KMS-11 (cell line): ENCODE measurements around the gene SLC15A3.

ENCODE experiments used
- H2AFZ ChIP-seq: fragments of 200-600 bp; sonication (generic); 2 replicates; pipeline ENCODE4 v1.6.1; 2016; ENCODE audit warnings: antibody characterized with exemption, mixed run types, low read depth
- H3K27ac ChIP-seq: fragments of 200-600 bp; sonication (generic); 2 replicates; pipeline ENCODE4 v1.6.1; 2016; ENCODE audit warnings: mild to moderate bottlenecking, mixed run types
- H3K27me3 ChIP-seq: fragments of 200-600 bp; sonication (generic); 2 replicates; pipeline ENCODE4 v1.6.1; 2017; ENCODE audit warnings: mild to moderate bottlenecking, low read depth, mixed run types, moderate library complexity; ENCODE audit not compliant: insufficient read depth
- H3K36me3 ChIP-seq: fragments of 200-600 bp; sonication (generic); 2 replicates; pipeline ENCODE4 v1.6.1; 2017; ENCODE audit warnings: mild to moderate bottlenecking, mixed run types; ENCODE audit not compliant: insufficient read depth
- H3K4me1 ChIP-seq: fragments of 200-600 bp; sonication (generic); 2 replicates; pipeline ENCODE4 v1.6.1; 2016; ENCODE audit warnings: mild to moderate bottlenecking, low read depth, mixed run types; ENCODE audit not compliant: poor library complexity, severe bottlenecking
- H3K4me2 ChIP-seq: fragments of 200-600 bp; sonication (generic); 2 replicates; pipeline ENCODE4 v1.7.0; 2016; ENCODE audit warnings: mild to moderate bottlenecking, mixed run types
- H3K4me3 ChIP-seq: fragments of 200-600 bp; sonication (generic); IDR thresholded peaks from 2 replicates; pipeline ENCODE4 v1.6.1; 2017; ENCODE audit warnings: low read depth, low read length, mixed read lengths; ENCODE audit not compliant: insufficient read depth
- H3K79me2 ChIP-seq: fragments of 200-600 bp; sonication (generic); 2 replicates; pipeline ENCODE4 v1.6.1; 2016; ENCODE audit warnings: low read depth, mixed run types; ENCODE audit not compliant: insufficient read depth
- H3K9ac ChIP-seq: fragments of 200-600 bp; sonication (generic); 2 replicates; pipeline ENCODE4 v1.6.1; 2016; ENCODE audit warnings: mild to moderate bottlenecking, mixed run types
- H4K20me1 ChIP-seq: fragments of 200-600 bp; sonication (generic); 2 replicates; pipeline ENCODE4 v1.6.1; 2016; ENCODE audit warnings: mild to moderate bottlenecking, mixed run types; ENCODE audit not compliant: insufficient read depth
- CTCF ChIP-seq: fragments of 200-600 bp; sonication (generic); conservative IDR thresholded peaks from 2 replicates; pipeline ENCODE4 v1.6.1; 2017; ENCODE audit warnings: low read depth, mild to moderate bottlenecking, antibody characterized with exemption, low read length, moderate library complexity, mixed read lengths

SLC15A3 gene

GRCh38 chr11:60925868-60926267, 26.1 kb downstream of the SLC15A3 start:
- Histone ChIP-seq H3K4me3 (no peak overlapping the region), H3K79me2 (no peaks in the 10 kb centered on the region), H3K4me2 (peak overlapping the region; percentile 64; the same call in 1 of the 2 replicates), H4K20me1 (no peaks in the 10 kb centered on the region), H3K9ac (no peak overlapping the region), H3K4me1 (peaks cover 20% of the 10 kb centered on the region), H3K27me3 (peaks cover 10% of the 10 kb centered on the region), H2AFZ (no peak overlapping the region), H3K36me3 (no peaks in the 10 kb centered on the region; the same call in 1 of the 2 replicates), H3K27ac (no peak overlapping the region)
- no peak for TF ChIP-seq CTCF

- no peaks in the 10 kb centered on the region; the same call in 1 of the 2 replicates for H3K36me3 ChIP-seq
- no peaks in the 10 kb centered on the region for H4K20me1 ChIP-seq
- H3K4me2 ChIP-seq: peak overlapping the region; percentile 64
- H3K27ac ChIP-seq: no peak overlapping the region
- H3K27me3 ChIP-seq: peaks cover 10% of the 10 kb centered on the region
- no peaks in the 10 kb centered on the region for H3K79me2 ChIP-seq
- peaks cover 20% of the 10 kb centered on the region for H3K4me1 ChIP-seq
- peak overlapping the region; percentile 59; the same call in 1 of the 2 replicates for H2AFZ ChIP-seq
- no peak overlapping the region; the same call in 1 of the 2 replicates for H3K9ac ChIP-seq
- no peak overlapping the region for H3K4me3 ChIP-seq
- TF ChIP-seq CTCF: no peak
These were observed 26.8 kb downstream of the SLC15A3 start for GRCh38 chr11:60924906-60925853.

- H3K27ac ChIP-seq: no peak within 1 kb of the TSS
- peak within 1 kb of the TSS; percentile 31; the same call in 1 of the 2 replicates for H3K9ac ChIP-seq
- H3K4me2 ChIP-seq: peak within 1 kb of the TSS; percentile 64
- no peak within 1 kb of the TSS for H3K4me3 ChIP-seq
- H2AFZ ChIP-seq: peak within 1 kb of the TSS; percentile 59; the same call in 1 of the 2 replicates
- peaks cover 3% of the 10 kb centered on the region; the same call in 1 of the 2 replicates for H3K79me2 ChIP-seq
- H3K4me1 ChIP-seq: peaks cover 21% of the 10 kb centered on the region
- no peak for TF ChIP-seq CTCF
- H3K36me3 ChIP-seq: no peaks in the 10 kb centered on the region; the same call in 1 of the 2 replicates
- H3K27me3 ChIP-seq: peaks cover 10% of the 10 kb centered on the region
- no peaks in the 10 kb centered on the region; the same call in 1 of the 2 replicates for H4K20me1 ChIP-seq
These were observed 27.7 kb downstream of the SLC15A3 start, which contains the start of gene TMEM132A for GRCh38 chr11:60924110-60924905. TSS of gene TMEM132A (plus strand) at chr11:60924460. CDS start at chr11:60924634, 174 bp downstream.

GRCh38 chr11:60923800-60924109, 28.2 kb downstream of the SLC15A3 start:
- H3K4me3 ChIP-seq: no peak overlapping the region
- peaks cover 10% of the 10 kb centered on the region for H3K27me3 ChIP-seq
- H3K4me2 ChIP-seq: peak overlapping the region; percentile 64
- H4K20me1 ChIP-seq: no peaks in the 10 kb centered on the region; the same call in 1 of the 2 replicates
- H3K9ac ChIP-seq: peak overlapping the region; percentile 31; the same call in 1 of the 2 replicates
- no peak for TF ChIP-seq CTCF
- no peak overlapping the region for H2AFZ ChIP-seq
- peaks cover 26% of the 10 kb centered on the region for H3K4me1 ChIP-seq
- no peaks in the 10 kb centered on the region; the same call in 1 of the 2 replicates for H3K36me3 ChIP-seq
- H3K27ac ChIP-seq: no peak overlapping the region
- H3K79me2 ChIP-seq: peaks cover 9% of the 10 kb centered on the region; the same call in 1 of the 2 replicates
